PFSK-1 (cell line): ENCODE data around the gene TTC12.

Source experiments
- FOXP2 ChIP-seq: optimal IDR thresholded peaks from 2 replicates; pipeline ENCODE3; 2011; ENCODE audit warnings: borderline replicate concordance, control low read depth, inconsistent platforms; ENCODE audit not compliant: insufficient read depth; ENCODE audit errors: extremely low read length, extremely low read depth
- POLR2AphosphoS5 ChIP-seq: IDR thresholded peaks from 2 replicates; pipeline ENCODE4 v1.6.1; 2012; ENCODE audit warnings: low read depth, mild to moderate bottlenecking, control low read depth, low read length, moderate library complexity
- SIN3A ChIP-seq: IDR thresholded peaks from 2 replicates; pipeline ENCODE4 v1.6.1; 2012; ENCODE audit warnings: mild to moderate bottlenecking, low read length, moderate library complexity, borderline replicate concordance; ENCODE audit not compliant: insufficient read depth
- TAF1 ChIP-seq: IDR thresholded peaks from 2 replicates; pipeline ENCODE4 v1.6.1; 2012; ENCODE audit warnings: low read length, control low read depth, borderline replicate concordance; ENCODE audit not compliant: insufficient read depth
- TF ChIP-seq, protein P1 (sequence below), 2 experiments: IDR thresholded peaks; 2 replicates each; pipeline versions ENCODE4 v1.6.1 to v1.8.0; 2011 to 2012; ENCODE audit warnings: low read depth in 2 of 2, low read length in 2 of 2, control low read depth in 1 of 2, inconsistent platforms in 1 of 2, mild to moderate bottlenecking in 1 of 2, moderate library complexity in 1 of 2; ENCODE audit not compliant: insufficient read depth in 1 of 2

Gene TTC12

DNA sequence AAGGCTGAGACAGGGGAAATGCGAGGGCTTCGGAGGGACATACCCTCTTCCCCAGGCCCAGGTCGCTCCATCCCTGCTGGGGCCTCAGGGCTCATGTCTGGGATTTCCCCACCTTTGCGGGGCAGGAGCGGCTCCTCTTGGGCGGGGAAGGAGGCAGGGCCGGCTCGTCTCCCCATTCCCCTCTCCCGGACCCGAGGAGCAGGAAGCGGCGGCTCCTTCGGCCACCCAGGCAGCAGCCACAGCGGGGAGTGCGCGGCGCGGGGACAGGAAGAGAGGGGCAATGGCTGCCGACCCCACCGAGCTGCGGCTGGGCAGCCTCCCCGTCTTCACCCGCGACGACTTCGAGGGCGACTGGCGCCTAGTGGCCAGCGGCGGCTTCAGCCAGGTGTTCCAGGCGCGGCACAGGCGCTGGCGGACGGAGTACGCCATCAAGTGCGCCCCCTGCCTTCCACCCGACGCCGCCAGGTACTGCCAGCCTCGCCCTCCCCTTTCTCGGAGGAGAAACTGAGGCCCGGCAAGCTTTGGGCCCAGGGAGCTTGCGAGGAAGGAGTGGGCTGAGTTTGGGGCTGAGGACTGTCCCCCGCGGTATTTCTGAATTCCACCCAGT lies 73.3 kb downstream of the TTC12 start, which contains the start of gene ANKK1:
ANKK1 (plus strand) TSS at position 175 of the 607 bp plus-strand sequence; CDS start at position 281, 106 bp downstream.
- TF ChIP-seq SIN3A (no peak), FOXP2 (no peak), TAF1 (no peak), POLR2AphosphoS5 (no peak)
- TF ChIP-seq, protein P1, sequence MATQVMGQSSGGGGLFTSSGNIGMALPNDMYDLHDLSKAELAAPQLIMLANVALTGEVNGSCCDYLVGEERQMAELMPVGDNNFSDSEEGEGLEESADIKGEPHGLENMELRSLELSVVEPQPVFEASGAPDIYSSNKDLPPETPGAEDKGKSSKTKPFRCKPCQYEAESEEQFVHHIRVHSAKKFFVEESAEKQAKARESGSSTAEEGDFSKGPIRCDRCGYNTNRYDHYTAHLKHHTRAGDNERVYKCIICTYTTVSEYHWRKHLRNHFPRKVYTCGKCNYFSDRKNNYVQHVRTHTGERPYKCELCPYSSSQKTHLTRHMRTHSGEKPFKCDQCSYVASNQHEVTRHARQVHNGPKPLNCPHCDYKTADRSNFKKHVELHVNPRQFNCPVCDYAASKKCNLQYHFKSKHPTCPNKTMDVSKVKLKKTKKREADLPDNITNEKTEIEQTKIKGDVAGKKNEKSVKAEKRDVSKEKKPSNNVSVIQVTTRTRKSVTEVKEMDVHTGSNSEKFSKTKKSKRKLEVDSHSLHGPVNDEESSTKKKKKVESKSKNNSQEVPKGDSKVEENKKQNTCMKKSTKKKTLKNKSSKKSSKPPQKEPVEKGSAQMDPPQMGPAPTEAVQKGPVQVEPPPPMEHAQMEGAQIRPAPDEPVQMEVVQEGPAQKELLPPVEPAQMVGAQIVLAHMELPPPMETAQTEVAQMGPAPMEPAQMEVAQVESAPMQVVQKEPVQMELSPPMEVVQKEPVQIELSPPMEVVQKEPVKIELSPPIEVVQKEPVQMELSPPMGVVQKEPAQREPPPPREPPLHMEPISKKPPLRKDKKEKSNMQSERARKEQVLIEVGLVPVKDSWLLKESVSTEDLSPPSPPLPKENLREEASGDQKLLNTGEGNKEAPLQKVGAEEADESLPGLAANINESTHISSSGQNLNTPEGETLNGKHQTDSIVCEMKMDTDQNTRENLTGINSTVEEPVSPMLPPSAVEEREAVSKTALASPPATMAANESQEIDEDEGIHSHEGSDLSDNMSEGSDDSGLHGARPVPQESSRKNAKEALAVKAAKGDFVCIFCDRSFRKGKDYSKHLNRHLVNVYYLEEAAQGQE (IDR thresholded peaks at IDR 0.05; ENCODE audit: insufficient read depth in 1 of 2, low read depth in 2 of 2, low read length in 2 of 2): no peak

DNA sequence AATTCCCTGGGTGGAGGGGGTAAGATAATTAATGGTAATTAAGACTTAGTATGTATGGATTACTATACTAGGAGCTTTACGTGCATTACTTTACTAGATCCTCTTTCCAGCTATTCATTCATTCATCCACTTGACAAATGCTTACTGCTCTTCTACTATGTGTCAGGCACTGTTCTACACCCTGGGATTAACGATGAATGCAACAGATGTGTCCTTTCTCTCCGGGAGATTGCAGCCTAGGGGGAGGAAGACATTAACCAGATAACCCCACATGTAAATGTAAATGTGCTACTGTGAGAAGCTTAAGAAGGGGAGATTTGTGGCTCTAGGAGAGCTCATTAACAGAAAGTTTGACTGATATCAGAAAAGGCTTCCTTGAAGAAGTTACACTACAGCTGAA lies 74.9 kb downstream of the TTC12 start:
- TF ChIP-seq, protein P1 (IDR thresholded peaks at IDR 0.05; ENCODE audit: insufficient read depth in 1 of 2, low read depth in 2 of 2, low read length in 2 of 2): no peak
- TF ChIP-seq SIN3A: no peak
- no peak for TF ChIP-seq FOXP2
- no peak for TF ChIP-seq TAF1
- TF ChIP-seq POLR2AphosphoS5: no peak

- TF ChIP-seq POLR2AphosphoS5: no peak
- TF ChIP-seq TAF1: no peak
- TF ChIP-seq, protein P1 (IDR thresholded peaks at IDR 0.05; ENCODE audit: insufficient read depth in 1 of 2, low read depth in 2 of 2, low read length in 2 of 2): no peak
- TF ChIP-seq FOXP2: no peak
- no peak for TF ChIP-seq SIN3A
These were observed 78.0 kb downstream of the TTC12 start for GRCh38 chr11:113392236-113392921.

GRCh38 chr11:113393501-113393985 lies 79.2 kb downstream of the TTC12 start:
- TF ChIP-seq FOXP2 (no peak), TAF1 (no peak), SIN3A (no peak), POLR2AphosphoS5 (no peak)
- TF ChIP-seq, protein P1 (IDR thresholded peaks at IDR 0.05; ENCODE audit: insufficient read depth in 1 of 2, low read depth in 2 of 2, low read length in 2 of 2): no peak
